Tibial nerve (tissue), 4 donors: ENCODE measurements around the gene SBK1. TPM values are rescaled to one million over a fixed set of nuclear protein-coding genes. Genes with fewer than 3 reads are reported as not detected.
"Not testable (repeated sequence)": the region's sequence is repeated elsewhere in the genome, so short reads cannot be mapped to it uniquely, and the experiment has no call there.

Source experiments
- DNase-seq, 2 donors: peaks; one replicate each; pipeline ENCODE4 v3.0.0-alpha.2; 2019; ENCODE audit warnings: low spot score in 2 of 2
- H3K27ac ChIP-seq, 4 donors: fragments of 200-600 bp; sonication (generic) in 3 of 4; one replicate each; pipeline ENCODE4 v1.5.1; 2017 to 2019; ENCODE audit warnings: mild to moderate bottlenecking in 1 of 4
- H3K27me3 ChIP-seq, 2 donors: fragments of 200-600 bp; sonication (generic) in 1 of 2; one replicate each; pipeline versions ENCODE4 v1.5.1 to v1.6.0; 2017 to 2019
- H3K36me3 ChIP-seq, 3 donors: fragments of 200-600 bp; sonication (generic); one replicate each; pipeline ENCODE4 v1.5.1; 2018 to 2019
- H3K4me1 ChIP-seq, 4 donors: fragments of 200-600 bp; sonication (generic) in 3 of 4; one replicate each; pipeline ENCODE4 v1.5.1; 2017 to 2019
- H3K4me3 ChIP-seq, 4 donors: fragments of 200-600 bp; sonication (generic) in 3 of 4; one replicate each; pipeline ENCODE4 v1.5.1; 2017 to 2019; ENCODE audit warnings: mild to moderate bottlenecking in 1 of 4, moderate library complexity in 1 of 4
- H3K9me3 ChIP-seq, 4 donors: fragments of 200-600 bp; sonication (generic) in 3 of 4; one replicate each; pipeline ENCODE4 v1.5.1; 2017 to 2019
- WGBS, 2 donors: methylation state at CpG; one replicate each; pipeline ENCODE4 v1.1.5; 2018; 5-methylcytosine and 5-hydroxymethylcytosine counted together
- small RNA-seq: library from RNA; depleted of rRNA; stranded (forward); fragments of <200 nt; gene quantifications from one replicate; pipeline ENCODE3, GENCODE V24; 2016
- total RNA-seq, 4 donors: library from RNA; depleted of rRNA; stranded (reverse); fragments of >200 nt; gene quantifications; one replicate each; pipeline ENCODE4 v1.1.0, GENCODE V29; 2016
- TF ChIP-seq, protein P1 (sequence below), 5 experiments: fragments of 200-600 bp in 3 of 5; fragments of 450-650 bp in 2 of 5; sonication (generic) in 3 of 5; IDR thresholded peaks; one replicate each; pipeline ENCODE4 v1.5.1; 2016 to 2019; ENCODE audit warnings: antibody characterized with exemption in 5 of 5, mild to moderate bottlenecking in 3 of 5, moderate library complexity in 2 of 5

SBK1 gene
- total RNA-seq, 4 donors from 2014 or later: 0.22 to 0.30 TPM; not detected in 2

DNA sequence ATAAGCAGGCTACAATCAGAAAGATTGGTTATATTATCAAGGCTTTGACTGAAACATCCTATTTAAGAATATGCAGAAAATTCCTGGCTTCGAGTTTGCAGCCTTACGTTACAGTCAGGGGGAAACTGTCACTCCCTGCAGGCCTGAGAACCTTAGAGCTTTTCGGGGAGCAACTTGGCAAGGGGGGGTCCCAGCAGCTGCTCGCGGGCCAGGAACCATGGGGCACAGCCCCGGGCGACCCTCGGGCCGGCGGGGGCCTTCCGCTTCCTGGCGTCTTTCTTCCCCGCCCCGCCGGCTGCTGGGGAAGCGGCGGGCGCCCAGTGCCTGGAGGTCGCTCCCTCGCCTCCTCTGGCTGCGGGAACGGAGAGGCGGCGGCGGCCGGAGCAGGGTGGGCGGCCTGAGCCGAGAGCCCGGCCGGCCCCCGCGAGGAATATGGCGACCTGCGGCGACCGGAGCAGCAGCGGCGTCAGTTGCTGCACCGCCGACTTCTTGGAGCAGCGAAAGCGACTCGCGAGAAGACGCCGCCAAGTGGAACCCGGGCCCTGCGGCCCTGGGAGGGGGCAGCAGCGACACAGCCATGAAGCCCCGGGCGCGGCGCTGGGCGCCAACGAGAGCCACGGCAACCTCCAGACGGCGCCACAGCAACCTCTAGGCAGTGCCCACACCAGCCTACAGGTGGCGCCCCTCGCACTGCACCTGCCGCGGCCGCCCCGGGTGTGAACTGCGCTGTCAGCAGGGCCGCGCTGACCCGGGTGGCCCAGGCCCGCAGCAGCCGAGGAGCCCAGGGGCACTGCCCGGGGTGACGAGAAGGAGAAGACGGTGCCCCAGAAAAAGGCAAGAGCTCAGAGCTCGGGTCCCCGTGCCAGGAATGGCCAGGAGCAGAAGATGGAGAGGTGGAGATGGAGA lies 72.2 kb downstream of the SBK1 start:
- H3K27ac ChIP-seq, H3K27me3 ChIP-seq, DNase-seq, H3K4me1 ChIP-seq, H3K36me3 ChIP-seq, H3K9me3 ChIP-seq: not testable (repeated sequence)
- 0% methylated on average over 1 to 6 of the region's 75 CpGs for WGBS, 2 donors
- TF ChIP-seq, protein P1, sequence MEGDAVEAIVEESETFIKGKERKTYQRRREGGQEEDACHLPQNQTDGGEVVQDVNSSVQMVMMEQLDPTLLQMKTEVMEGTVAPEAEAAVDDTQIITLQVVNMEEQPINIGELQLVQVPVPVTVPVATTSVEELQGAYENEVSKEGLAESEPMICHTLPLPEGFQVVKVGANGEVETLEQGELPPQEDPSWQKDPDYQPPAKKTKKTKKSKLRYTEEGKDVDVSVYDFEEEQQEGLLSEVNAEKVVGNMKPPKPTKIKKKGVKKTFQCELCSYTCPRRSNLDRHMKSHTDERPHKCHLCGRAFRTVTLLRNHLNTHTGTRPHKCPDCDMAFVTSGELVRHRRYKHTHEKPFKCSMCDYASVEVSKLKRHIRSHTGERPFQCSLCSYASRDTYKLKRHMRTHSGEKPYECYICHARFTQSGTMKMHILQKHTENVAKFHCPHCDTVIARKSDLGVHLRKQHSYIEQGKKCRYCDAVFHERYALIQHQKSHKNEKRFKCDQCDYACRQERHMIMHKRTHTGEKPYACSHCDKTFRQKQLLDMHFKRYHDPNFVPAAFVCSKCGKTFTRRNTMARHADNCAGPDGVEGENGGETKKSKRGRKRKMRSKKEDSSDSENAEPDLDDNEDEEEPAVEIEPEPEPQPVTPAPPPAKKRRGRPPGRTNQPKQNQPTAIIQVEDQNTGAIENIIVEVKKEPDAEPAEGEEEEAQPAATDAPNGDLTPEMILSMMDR (IDR thresholded peaks at IDR 0.05): peak in 1 of 5 experiments; percentile 16
- H3K4me3 ChIP-seq: peak overlapping the region in 1 of 4 donors; percentile 24

DNA sequence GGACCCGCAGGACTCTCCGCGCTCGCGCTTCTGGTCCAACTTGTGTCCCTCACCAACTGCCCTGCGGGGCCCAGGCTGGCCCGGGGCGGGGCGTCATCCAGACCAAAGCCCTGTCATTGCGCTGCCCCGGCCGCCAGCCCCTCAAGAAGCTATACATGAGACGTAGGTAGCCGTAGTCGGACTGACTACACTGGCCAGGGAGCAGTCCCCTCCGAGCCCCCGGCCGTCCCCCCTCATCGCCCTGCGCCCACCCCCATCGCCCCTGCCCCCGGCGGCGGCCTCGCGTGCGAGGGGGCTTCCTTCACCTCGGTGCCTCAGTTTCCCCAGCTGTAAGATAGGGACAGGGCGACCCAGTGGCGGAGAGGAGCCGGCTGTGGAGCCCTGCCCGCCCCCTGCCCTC lies 75.6 kb downstream of the SBK1 start:
- H3K9me3 ChIP-seq, DNase-seq, H3K4me3 ChIP-seq, H3K27me3 ChIP-seq, H3K36me3 ChIP-seq, H3K27ac ChIP-seq, H3K4me1 ChIP-seq: not testable (repeated sequence)
- 39% methylated on average over 12 of the region's 32 CpGs; no CpG with 5 or more reads in 1 of the 2 donors for WGBS, 2 donors

Small RNA genes within 50 kb of the gene (small RNA-seq; reads per million reads assigned to genes)
- gene AC138904.2: not detected

Other genes starting within 250 kb of the SBK1 start
- gene GSG1L, start 228.8 kb upstream of the SBK1 start, total RNA-seq: not detected
- 100 to 1,000 TPM; 105 to 166 (median 141) TPM for gene XPO6, start 80.6 kb upstream of the SBK1 start, total RNA-seq
- 1 to 10 TPM in 2 of 4 donors, not detected in 2; 4.5 to 6.1 TPM for gene NPIPB6, start 71.0 kb downstream of the SBK1 start, total RNA-seq
- gene EIF3CL, start 111.3 kb downstream of the SBK1 start, total RNA-seq: 100 to 1,000 TPM; 185 to 265 (median 230) TPM
- not detected for gene NPIPB7, start 179.8 kb downstream of the SBK1 start, total RNA-seq
- 10 to 100 TPM; 25.8 to 45.1 (median 29.7) TPM for gene CLN3, start 199.5 kb downstream of the SBK1 start, total RNA-seq
- gene APOBR, start 202.1 kb downstream of the SBK1 start, total RNA-seq: 1 to 10 TPM; 1.3 to 4.5 (median 1.8) TPM
- not detected for gene IL27, start 214.3 kb downstream of the SBK1 start, total RNA-seq
- 10 to 100 TPM; 33.0 to 57.2 (median 53.4) TPM for gene NUPR1, start 246.4 kb downstream of the SBK1 start, total RNA-seq